NCI-H1092 (cell line): ENCODE measurements around the gene ZNF280D.

ENCODE experiments used
- DNase-seq: peaks from one replicate; lab custom pipeline; 2025; lab: John Stamatoyannopoulos, UW

Gene ZNF280D

GRCh38 chr15:56752986-56753385 lies 19.7 kb upstream of the ZNF280D start:
- no peak for DNase-seq

- no peak for DNase-seq
Measured at GRCh38 chr15:56749982-56750381, 16.7 kb upstream of the ZNF280D start.

- DNase-seq = no peak
Measured at GRCh38 chr15:56744701-56745683, 11.7 kb upstream of the ZNF280D start.

DNA sequence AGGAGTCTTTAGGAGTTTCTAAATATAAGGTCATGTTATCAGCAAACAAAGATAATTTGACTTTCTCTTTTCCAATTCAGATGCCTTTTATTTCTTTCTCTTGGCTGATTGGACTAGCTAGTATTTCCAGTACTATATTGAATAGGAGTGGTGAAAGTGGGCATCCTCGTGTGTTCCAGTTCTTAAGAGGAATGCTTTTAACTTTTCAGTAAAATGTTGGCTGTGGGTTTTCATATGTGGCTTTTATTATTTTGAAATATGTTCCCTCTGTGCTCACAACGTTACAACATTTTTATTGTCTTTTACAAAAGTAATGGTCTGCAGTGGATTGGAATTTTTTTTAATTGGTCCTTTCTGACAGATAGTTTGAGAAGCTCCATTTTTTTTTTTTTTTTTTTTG lies 8.2 kb upstream of the ZNF280D start:
- DNase-seq = no peak

- no peak for DNase-seq
Measured at GRCh38 chr15:56739964-56740640, 6.8 kb upstream of the ZNF280D start.

DNA sequence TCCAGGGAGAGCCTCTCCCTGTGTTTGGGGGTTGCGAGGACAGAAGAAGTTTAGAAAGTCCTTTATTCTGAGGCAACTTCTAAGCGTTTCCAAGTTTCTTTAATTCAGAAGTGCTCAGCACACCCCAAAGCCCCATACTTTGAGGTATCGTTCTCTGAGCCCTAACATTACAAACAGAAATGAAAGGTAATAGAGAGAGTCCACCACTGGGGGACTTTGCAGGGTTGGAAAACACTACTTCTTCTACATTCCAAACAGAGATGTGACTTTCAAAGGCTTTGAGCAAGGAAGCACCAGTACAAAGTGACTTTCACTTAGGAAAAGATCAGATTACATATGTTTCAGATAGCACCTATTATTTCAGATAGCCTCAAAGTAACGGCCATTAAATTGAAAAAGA lies 6.2 kb upstream of the ZNF280D start:
- DNase-seq = no peak

- DNase-seq = no peak
Measured at GRCh38 chr15:56737791-56738190, 4.5 kb upstream of the ZNF280D start.

GRCh38 chr15:56736881-56737707 lies 3.8 kb upstream of the ZNF280D start:
- DNase-seq = no peak

GRCh38 chr15:56736308-56736707 lies 3.0 kb upstream of the ZNF280D start:
- DNase-seq = no peak

- DNase-seq = no peak
Measured at GRCh38 chr15:56735589-56735988, 2.3 kb upstream of the ZNF280D start.

DNA sequence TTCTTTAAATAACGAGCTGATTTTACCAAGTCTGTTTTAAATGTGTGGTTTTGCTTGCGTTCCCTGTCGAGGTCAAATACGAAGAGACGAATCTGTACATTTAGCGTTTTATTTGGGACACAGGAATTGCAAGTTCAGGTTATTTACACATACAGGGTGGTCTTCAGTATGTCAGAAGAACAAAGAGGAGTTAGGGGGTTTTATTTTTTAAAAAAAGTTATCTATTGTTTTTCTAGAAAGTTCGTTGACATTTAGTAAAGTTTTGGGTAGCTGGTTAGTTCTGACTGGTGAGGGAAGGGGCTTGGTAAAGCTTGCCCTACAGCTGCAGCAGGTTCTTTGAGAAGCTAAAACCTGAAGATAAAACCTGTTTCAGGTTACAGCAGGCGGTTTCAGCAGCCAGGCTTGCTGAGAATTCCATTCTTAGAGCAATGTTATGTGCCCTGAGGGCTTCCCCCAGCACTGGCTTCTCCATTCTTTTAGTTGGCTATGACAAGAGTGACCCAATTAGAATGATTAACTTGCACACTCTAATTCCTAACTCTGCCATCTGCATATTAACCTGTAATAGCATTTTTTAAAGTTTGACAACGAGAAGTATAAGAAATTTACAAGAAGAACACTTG lies 815 bp upstream of the ZNF280D start:
- DNase-seq = no peak

- DNase-seq = peak; percentile 33
Measured at GRCh38 chr15:56732886-56733135, 498 bp downstream of the ZNF280D start.

DNA sequence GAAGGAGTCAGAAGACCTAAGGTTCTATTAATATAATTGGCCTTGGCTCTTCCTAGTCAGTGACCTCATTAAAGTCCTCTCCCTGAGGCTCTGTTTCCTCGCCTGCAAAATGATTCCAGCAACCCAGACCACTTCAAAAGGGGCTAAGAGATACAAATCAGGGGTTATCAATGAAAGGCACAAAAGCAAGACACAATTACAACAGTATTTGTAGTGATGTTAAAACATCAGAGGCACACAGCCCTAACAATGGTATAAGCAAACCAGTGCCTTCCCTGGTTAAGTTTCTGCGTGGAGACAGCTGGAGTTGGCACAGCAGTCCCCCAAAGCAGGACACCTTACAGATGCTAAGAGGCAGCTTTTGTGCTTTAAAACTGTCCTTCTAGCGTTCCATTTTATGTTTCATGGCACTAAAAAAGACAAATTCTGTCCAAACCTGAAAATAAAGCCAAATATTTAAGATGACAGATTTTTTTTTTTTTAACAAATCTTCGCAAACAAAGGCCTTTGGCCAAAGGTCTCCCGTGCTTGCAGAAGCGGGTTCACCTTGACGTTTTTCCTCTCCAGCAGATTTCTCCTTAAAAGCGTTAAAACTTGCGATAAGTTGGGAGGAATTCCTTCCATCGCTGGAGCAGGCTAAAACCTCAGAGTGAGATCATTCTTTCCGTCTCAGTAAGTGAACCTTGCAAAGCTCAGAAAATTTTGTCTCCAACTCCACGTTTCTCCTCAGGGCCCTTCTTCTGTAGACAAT lies 999 bp downstream of the ZNF280D start:
- peak; percentile 3 for DNase-seq

DNA sequence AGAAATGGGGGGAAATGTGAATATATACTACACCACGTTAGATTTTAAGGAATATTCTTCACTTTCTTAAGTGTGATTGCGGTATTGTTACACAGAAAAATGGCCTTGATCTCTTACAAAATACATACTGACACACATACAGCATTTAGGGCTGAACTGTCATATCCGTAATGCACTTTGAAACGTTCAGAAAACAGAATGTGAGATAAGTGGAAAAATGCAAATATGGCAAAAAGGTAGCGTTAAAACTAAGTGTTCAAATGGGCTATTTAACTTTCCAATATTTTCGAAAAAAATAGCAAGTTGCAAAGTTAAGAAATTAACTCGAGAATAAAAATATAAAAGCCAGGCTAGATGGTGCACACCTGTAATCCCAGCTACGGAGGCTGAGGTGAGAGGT lies 1.8 kb downstream of the ZNF280D start:
- no peak for DNase-seq

GRCh38 chr15:56729561-56729960 lies 3.7 kb downstream of the ZNF280D start:
- DNase-seq = no peak

DNA sequence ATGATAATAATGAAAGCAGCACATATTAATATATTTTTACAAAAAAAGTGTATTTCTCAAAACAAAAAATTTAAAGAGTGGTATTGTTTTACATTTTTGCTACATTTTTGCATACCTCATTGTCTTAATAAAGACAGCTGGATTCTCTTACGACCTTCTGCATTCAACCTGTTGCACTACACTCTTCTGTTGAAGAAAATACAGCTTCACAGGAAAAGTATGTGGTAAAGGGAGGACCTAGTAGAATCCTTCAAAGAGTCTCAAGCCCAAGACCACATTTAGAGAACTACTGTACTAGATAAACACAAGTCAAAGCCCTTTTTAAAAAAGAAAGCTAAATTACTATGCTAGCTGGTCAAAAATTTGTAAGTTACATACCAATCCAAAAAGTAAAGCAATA lies 7.9 kb downstream of the ZNF280D start:
- DNase-seq = no peak

DNA sequence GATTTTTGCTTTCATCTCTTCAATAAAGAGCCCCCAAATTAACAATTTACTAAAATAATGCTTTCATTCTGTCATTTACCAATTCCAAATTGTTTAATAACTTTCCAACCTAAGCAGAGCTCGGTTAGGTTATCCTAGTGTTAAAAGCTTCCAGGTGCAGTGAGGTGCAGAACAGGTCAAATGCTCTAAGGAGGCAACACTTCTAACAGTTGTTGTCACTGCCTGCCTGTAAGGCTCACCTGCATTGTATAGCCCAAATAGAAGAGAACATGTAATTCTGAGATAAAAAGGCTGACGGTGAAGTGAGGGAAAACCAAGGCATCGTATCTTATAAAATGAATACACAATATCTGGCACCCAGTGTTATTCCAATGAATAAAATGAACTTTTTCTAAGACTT lies 9.1 kb downstream of the ZNF280D start:
- no peak for DNase-seq

- DNase-seq = no peak
Measured at GRCh38 chr15:56723787-56724186, 9.5 kb downstream of the ZNF280D start.

GRCh38 chr15:56719774-56720555 lies 13.3 kb downstream of the ZNF280D start:
- DNase-seq = no peak

DNA sequence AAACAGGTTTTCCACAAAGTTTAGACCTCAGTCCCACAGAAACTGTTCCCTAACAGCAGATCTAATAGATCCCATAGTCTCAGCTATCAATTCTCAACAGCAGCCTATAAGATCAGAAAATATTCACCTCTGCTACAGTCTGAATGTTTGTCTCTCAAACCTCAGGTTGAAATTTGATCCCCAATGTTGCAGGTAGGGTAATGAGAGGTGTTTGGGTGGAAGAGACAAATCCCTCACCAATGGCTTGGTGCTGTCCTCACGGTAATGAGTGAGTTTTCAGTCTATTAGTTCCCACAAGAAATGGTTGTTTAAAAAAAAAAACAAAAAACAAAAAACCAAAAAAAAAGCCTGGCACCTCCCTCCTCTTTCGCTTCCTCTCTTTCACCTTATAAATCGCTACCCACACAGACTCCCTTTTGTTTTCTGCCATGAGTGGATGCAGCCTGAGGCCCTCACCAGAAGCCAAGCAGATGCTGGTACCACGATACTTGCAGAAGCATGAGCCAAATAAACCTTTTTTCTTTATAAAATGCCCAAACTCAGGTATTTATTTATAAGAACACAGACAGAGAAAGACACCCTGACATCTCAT lies 14.2 kb downstream of the ZNF280D start:
- no peak for DNase-seq
